ENCODE results near the gene PNPLA7.

GRCh38 chr9:137493364-137494103, 56.7 kb downstream of the PNPLA7 start:
- TF ChIP-seq CTCF (IDR thresholded peaks at IDR 0.05) (no peak), POLR2A (IDR thresholded peaks at IDR 0.05) (no peak)
